Measurements from ENCODE around the gene CHCHD5. TPM values are rescaled to one million over a fixed set of nuclear protein-coding genes. Genes with fewer than 3 reads are reported as not detected.
"Not testable (repeated sequence)": the region's sequence is repeated elsewhere in the genome, so short reads cannot be mapped to it uniquely, and the experiment has no call there.

Gene CHCHD5
- total RNA-seq, 1 donor from 2014 or later = 31.4 TPM

- Mint-ChIP-seq H3K27ac (ENCODE audit: unreplicated experiment) (no peak overlapping the region), H3K4me3 (ENCODE audit: unreplicated experiment) (no peak overlapping the region), H3K27me3 (ENCODE audit: unreplicated experiment) (peaks cover 7% of the 10 kb centered on the region), H3K36me3 (ENCODE audit: unreplicated experiment) (peaks cover 2% of the 10 kb centered on the region), H3K9me3 (ENCODE audit: unreplicated experiment) (no peaks in the 10 kb centered on the region), H3K4me1 (ENCODE audit: unreplicated experiment) (peaks cover 9% of the 10 kb centered on the region)
- TF ChIP-seq, protein P1, sequence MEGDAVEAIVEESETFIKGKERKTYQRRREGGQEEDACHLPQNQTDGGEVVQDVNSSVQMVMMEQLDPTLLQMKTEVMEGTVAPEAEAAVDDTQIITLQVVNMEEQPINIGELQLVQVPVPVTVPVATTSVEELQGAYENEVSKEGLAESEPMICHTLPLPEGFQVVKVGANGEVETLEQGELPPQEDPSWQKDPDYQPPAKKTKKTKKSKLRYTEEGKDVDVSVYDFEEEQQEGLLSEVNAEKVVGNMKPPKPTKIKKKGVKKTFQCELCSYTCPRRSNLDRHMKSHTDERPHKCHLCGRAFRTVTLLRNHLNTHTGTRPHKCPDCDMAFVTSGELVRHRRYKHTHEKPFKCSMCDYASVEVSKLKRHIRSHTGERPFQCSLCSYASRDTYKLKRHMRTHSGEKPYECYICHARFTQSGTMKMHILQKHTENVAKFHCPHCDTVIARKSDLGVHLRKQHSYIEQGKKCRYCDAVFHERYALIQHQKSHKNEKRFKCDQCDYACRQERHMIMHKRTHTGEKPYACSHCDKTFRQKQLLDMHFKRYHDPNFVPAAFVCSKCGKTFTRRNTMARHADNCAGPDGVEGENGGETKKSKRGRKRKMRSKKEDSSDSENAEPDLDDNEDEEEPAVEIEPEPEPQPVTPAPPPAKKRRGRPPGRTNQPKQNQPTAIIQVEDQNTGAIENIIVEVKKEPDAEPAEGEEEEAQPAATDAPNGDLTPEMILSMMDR (IDR thresholded peaks at IDR 0.05) = no peak
- DNase-seq (ENCODE audit: extremely low spot score, unreplicated experiment) = no peak
Observed at GRCh38 chr2:112615051-112615450, 30.6 kb downstream of the CHCHD5 start.

- not testable (repeated sequence) for H3K27ac Mint-ChIP-seq (ENCODE audit: unreplicated experiment); H3K4me3 Mint-ChIP-seq (ENCODE audit: unreplicated experiment); DNase-seq (ENCODE audit: extremely low spot score, unreplicated experiment); H3K9me3 Mint-ChIP-seq (ENCODE audit: unreplicated experiment); H3K36me3 Mint-ChIP-seq (ENCODE audit: unreplicated experiment); H3K27me3 Mint-ChIP-seq (ENCODE audit: unreplicated experiment); H3K4me1 Mint-ChIP-seq (ENCODE audit: unreplicated experiment)
Observed at GRCh38 chr2:112615798-112616197, 31.4 kb downstream of the CHCHD5 start.

DNA sequence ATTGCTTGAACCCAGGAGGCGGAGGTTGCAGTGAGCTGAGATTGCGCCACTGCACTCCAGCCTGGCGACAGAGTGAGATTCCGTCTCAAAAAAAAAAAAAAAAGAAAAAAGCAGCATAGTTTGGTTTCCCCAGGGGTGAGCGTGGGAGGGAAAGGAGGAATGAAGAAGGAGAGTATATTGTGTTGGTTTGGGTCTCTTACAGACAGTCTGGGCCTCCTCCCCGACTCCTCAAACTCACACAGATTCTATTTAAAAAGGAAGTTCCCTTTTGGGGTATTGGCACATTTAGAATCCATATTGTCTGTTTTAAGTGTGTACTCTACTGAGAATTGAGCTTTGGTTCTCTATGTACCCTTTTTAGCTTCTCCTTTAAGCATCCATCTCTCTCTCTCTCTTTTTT, 34.0 kb downstream of the CHCHD5 start:
- H3K9me3 Mint-ChIP-seq (ENCODE audit: unreplicated experiment) = no peaks in the 10 kb centered on the region
- no peak overlapping the region for H3K4me3 Mint-ChIP-seq (ENCODE audit: unreplicated experiment)
- DNase-seq (ENCODE audit: extremely low spot score, unreplicated experiment) = no peak
- H3K27ac Mint-ChIP-seq (ENCODE audit: unreplicated experiment) = no peak overlapping the region
- H3K4me1 Mint-ChIP-seq (ENCODE audit: unreplicated experiment) = peaks cover 14% of the 10 kb centered on the region
- TF ChIP-seq, protein P1 (IDR thresholded peaks at IDR 0.05) = no peak
- no peaks in the 10 kb centered on the region for H3K36me3 Mint-ChIP-seq (ENCODE audit: unreplicated experiment)
- no peaks in the 10 kb centered on the region for H3K27me3 Mint-ChIP-seq (ENCODE audit: unreplicated experiment)

GRCh38 chr2:112621790-112622527, 37.5 kb downstream of the CHCHD5 start:
- Mint-ChIP-seq H3K27me3 (ENCODE audit: unreplicated experiment) (no peaks in the 10 kb centered on the region), H3K36me3 (ENCODE audit: unreplicated experiment) (no peaks in the 10 kb centered on the region), H3K9me3 (ENCODE audit: unreplicated experiment) (no peaks in the 10 kb centered on the region), H3K27ac (ENCODE audit: unreplicated experiment) (peak overlapping the region; percentile 3), H3K4me3 (ENCODE audit: unreplicated experiment) (no peak overlapping the region), H3K4me1 (ENCODE audit: unreplicated experiment) (peaks cover 34% of the 10 kb centered on the region)
- DNase-seq (ENCODE audit: extremely low spot score, unreplicated experiment) = no peak
- TF ChIP-seq, protein P1 (IDR thresholded peaks at IDR 0.05) = no peak

- TF ChIP-seq, protein P1 (IDR thresholded peaks at IDR 0.05) = no peak
Observed at GRCh38 chr2:112622528-112622849, 38.1 kb downstream of the CHCHD5 start.

More at GRCh38 chr2:112622528-112622849, 38.1 kb downstream of the CHCHD5 start:
- Mint-ChIP-seq H3K4me1 (ENCODE audit: unreplicated experiment) (peaks cover 39% of the 10 kb centered on the region), H3K9me3 (ENCODE audit: unreplicated experiment) (no peaks in the 10 kb centered on the region), H3K27ac (ENCODE audit: unreplicated experiment) (no peak overlapping the region), H3K27me3 (ENCODE audit: unreplicated experiment) (no peaks in the 10 kb centered on the region), H3K36me3 (ENCODE audit: unreplicated experiment) (no peaks in the 10 kb centered on the region), H3K4me3 (ENCODE audit: unreplicated experiment) (no peak overlapping the region)
- DNase-seq (ENCODE audit: extremely low spot score, unreplicated experiment) = no peak
